Middle frontal gyrus (tissue), 1 donor: ENCODE measurements around the gene NECTIN2.
"Not testable (repeated sequence)": the region's sequence is repeated elsewhere in the genome, so short reads cannot be mapped to it uniquely, and the experiment has no call there.

Experiments
- DNase-seq: peaks from one replicate; pipeline ENCODE4 v3.0.0-alpha.2; 2015; ENCODE audit warnings: low spot score; ENCODE audit errors: extremely low spot score

NECTIN2 gene

DNA sequence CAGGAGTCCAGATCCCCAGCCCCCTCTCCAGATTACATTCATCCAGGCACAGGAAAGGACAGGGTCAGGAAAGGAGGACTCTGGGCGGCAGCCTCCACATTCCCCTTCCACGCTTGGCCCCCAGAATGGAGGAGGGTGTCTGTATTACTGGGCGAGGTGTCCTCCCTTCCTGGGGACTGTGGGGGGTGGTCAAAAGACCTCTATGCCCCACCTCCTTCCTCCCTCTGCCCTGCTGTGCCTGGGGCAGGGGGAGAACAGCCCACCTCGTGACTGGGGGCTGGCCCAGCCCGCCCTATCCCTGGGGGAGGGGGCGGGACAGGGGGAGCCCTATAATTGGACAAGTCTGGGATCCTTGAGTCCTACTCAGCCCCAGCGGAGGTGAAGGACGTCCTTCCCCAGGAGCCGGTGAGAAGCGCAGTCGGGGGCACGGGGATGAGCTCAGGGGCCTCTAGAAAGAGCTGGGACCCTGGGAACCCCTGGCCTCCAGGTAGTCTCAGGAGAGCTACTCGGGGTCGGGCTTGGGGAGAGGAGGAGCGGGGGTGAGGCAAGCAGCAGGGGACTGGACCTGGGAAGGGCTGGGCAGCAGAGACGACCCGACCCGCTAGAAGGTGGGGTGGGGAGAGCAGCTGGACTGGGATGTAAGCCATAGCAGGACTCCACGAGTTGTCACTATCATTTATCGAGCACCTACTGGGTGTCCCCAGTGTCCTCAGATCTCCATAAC lies 59.5 kb downstream of the NECTIN2 start, which contains the start of gene APOE:
TSS of gene APOE (plus strand) at position 360 of the 724 bp plus-strand sequence. CDS start 829 bp downstream, outside the sequence.
- DNase-seq, result no peak

DNA sequence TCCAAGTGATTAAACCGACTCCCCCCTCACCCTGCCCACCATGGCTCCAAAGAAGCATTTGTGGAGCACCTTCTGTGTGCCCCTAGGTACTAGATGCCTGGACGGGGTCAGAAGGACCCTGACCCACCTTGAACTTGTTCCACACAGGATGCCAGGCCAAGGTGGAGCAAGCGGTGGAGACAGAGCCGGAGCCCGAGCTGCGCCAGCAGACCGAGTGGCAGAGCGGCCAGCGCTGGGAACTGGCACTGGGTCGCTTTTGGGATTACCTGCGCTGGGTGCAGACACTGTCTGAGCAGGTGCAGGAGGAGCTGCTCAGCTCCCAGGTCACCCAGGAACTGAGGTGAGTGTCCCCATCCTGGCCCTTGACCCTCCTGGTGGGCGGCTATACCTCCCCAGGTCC lies 61.5 kb downstream of the NECTIN2 start:
- no peak for DNase-seq

DNA sequence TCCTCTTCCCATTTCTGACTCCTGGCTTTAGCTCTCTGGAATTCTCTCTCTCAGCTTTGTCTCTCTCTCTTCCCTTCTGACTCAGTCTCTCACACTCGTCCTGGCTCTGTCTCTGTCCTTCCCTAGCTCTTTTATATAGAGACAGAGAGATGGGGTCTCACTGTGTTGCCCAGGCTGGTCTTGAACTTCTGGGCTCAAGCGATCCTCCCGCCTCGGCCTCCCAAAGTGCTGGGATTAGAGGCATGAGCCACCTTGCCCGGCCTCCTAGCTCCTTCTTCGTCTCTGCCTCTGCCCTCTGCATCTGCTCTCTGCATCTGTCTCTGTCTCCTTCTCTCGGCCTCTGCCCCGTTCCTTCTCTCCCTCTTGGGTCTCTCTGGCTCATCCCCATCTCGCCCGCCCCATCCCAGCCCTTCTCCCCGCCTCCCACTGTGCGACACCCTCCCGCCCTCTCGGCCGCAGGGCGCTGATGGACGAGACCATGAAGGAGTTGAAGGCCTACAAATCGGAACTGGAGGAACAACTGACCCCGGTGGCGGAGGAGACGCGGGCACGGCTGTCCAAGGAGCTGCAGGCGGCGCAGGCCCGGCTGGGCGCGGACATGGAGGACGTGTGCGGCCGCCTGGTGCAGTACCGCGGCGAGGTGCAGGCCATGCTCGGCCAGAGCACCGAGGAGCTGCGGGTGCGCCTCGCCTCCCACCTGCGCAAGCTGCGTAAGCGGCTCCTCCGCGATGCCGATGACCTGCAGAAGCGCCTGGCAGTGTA lies 62.2 kb downstream of the NECTIN2 start:
- DNase-seq, result no peak

DNA sequence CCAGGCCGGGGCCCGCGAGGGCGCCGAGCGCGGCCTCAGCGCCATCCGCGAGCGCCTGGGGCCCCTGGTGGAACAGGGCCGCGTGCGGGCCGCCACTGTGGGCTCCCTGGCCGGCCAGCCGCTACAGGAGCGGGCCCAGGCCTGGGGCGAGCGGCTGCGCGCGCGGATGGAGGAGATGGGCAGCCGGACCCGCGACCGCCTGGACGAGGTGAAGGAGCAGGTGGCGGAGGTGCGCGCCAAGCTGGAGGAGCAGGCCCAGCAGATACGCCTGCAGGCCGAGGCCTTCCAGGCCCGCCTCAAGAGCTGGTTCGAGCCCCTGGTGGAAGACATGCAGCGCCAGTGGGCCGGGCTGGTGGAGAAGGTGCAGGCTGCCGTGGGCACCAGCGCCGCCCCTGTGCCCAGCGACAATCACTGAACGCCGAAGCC lies 62.8 kb downstream of the NECTIN2 start:
- no peak for DNase-seq

DNA sequence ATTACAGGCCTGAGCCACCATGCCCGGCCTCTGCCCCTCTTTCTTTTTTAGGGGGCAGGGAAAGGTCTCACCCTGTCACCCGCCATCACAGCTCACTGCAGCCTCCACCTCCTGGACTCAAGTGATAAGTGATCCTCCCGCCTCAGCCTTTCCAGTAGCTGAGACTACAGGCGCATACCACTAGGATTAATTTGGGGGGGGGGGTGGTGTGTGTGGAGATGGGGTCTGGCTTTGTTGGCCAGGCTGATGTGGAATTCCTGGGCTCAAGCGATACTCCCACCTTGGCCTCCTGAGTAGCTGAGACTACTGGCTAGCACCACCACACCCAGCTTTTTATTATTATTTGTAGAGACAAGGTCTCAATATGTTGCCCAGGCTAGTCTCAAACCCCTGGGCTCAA lies 63.7 kb downstream of the NECTIN2 start:
- DNase-seq, result no peak

DNA sequence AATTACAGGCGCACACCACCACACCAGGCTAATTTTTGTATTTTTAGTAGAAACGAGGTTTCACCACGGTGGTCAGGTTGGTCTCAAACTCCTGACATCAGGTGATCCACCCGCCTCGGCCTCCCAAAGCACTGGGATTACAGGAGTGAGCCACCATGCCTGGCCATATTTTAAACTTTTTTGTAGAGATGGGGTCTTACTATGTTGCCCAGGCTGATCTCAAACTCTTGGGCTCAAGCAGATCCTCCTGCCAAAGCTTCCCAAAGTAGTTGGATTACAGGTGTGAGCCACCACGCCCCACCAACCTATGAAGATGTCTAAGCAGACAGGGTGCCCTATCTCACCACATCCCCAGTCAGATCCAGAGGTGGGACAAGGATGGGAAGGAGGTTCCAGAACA lies 65.8 kb downstream of the NECTIN2 start:
- not testable (repeated sequence) for DNase-seq

DNA sequence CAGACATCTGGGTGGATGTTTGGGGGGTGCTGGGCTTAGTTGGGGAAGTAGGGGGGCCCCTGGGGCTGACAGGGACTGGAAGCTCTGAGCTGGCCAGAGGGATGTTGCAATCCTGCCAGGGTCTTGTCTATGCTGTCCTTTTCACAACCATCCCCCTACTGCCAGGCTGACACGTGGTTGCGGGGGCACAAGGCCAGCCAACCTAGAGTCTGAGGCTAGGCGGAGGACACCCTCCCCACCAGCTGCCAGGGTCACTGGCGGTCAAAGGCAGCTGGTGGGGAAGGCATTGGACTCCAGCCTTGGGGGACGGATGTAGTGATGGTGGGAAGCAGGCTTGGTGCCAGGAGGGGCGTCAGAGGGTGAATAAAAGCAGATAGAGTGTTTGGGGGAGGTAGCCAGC lies 66.8 kb downstream of the NECTIN2 start:
- peak; percentile 65 for DNase-seq

DNA sequence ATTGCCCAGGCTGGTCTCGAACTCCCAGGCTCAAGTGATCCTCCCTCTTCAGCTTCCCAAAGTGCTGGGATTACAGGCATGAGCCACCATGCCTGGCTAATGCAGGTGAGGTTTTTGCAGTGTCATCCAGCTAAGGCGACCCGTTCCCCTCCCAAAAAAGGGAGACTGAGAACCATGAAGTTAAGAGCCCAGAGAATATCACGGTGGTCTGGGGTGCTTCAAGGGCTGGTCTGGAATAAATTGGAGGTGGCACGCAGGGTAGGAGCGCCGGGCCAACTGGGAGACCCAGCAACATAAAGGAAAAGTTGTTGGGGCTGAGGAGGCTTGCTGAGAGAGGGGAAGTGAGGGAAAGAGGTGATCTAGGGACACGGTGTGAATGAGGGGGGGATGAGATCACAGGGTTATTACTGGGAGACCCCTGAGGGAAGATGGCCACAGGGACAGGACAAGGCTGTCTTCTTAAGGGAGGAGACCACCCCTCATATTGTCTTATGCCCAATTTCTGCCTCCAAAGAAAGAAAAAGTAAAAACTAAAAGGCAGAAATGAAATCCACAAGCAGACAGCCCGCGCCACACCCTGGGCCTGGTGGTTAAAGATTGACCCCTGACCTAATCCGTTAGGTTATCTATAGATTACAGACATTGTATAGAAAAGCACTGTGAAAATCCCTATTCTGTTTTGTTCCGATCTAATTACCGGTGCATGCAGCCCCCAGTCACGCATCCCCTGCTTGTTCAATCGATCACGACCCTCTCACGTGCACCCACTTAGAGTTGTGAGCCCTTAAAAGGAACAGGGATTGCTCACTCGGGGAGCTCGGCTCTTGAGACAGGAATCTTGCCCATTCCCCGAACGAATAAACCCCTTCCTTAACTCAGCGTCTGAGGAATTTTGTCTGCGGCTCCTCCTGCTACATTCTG lies 67.7 kb downstream of the NECTIN2 start:
- DNase-seq, result not testable (repeated sequence)

DNA sequence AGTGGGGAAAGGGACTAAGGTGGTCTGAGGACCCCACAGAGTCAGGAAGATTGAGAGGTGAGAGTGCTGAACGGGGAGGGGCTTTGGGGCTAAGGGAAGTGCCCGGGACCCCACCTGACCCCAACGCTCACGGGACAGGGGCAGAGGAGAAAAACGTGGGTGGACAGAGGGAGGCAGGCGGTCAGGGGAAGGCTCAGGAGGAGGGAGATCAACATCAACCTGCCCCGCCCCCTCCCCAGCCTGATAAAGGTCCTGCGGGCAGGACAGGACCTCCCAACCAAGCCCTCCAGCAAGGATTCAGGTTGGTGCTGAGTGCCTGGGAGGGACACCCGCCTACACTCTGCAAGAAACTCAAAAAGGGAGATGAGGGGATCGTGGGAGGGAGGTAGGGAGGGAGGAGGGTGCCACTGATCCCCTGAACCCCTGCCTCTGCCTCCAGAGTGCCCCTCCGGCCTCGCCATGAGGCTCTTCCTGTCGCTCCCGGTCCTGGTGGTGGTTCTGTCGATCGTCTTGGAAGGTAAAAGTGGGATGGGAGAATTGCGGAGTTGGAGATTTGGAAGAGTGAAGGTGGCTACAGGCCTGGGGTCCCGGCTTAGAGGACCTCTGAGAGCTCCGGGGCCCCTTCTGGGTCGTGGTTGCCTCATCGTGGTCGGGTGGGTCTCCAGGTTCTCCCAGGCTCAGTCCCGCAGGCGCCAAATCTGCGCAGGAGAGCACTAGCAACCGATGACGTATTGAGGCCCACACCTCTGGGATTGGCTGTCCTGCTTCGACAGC lies 68.5 kb downstream of the NECTIN2 start, which contains the start of gene APOC1:
TSS of gene APOC1 (plus strand) at position 176 of the 774 bp plus-strand sequence. CDS start at position 460, 284 bp downstream.
- peak; percentile 70 for DNase-seq

DNA sequence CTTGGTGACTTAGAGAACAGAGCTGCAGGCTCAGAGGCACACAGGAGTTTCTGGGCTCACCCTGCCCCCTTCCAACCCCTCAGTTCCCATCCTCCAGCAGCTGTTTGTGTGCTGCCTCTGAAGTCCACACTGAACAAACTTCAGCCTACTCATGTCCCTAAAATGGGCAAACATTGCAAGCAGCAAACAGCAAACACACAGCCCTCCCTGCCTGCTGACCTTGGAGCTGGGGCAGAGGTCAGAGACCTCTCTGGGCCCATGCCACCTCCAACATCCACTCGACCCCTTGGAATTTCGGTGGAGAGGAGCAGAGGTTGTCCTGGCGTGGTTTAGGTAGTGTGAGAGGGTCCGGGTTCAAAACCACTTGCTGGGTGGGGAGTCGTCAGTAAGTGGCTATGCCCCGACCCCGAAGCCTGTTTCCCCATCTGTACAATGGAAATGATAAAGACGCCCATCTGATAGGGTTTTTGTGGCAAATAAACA lies 78.2 kb downstream of the NECTIN2 start:
- no peak for DNase-seq

DNA sequence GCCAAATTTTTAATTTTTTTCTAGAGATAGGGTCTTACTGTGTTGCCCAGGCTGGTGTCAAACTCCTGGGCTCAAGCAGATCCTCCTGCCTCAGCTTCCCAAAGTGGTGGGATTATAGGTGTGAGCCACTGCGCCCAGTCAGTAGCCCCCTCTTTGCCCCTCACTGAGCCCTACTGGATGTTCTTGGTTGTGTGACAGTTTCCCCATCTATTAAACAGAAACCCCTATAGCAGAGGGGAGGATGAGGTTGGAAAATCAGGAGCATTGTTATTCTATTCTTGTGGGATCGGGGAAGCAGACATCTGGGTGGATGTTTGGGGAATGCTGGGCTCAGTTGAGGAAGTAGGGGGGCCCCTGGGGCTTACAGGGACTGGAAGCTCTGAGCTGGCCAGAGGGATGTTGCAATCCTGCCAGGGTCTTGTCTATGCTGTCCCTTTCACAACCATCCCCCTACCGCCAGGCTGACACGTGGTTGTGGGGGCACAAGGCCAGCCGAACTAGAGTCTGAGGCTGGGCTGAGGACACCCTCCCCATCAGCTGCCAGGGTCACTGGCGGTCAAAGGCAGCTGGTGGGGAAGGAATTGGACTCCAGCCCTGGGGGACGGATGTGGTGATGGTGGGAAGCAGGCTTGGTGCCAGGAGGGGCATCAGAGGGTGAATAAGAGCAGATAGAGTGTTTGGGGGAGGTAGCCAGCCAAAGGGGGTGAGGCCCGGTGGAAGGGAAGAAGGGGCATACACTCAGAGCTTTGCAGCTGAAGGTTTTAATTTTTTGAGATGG lies 79.2 kb downstream of the NECTIN2 start:
- DNase-seq, result peak; percentile 72

DNA sequence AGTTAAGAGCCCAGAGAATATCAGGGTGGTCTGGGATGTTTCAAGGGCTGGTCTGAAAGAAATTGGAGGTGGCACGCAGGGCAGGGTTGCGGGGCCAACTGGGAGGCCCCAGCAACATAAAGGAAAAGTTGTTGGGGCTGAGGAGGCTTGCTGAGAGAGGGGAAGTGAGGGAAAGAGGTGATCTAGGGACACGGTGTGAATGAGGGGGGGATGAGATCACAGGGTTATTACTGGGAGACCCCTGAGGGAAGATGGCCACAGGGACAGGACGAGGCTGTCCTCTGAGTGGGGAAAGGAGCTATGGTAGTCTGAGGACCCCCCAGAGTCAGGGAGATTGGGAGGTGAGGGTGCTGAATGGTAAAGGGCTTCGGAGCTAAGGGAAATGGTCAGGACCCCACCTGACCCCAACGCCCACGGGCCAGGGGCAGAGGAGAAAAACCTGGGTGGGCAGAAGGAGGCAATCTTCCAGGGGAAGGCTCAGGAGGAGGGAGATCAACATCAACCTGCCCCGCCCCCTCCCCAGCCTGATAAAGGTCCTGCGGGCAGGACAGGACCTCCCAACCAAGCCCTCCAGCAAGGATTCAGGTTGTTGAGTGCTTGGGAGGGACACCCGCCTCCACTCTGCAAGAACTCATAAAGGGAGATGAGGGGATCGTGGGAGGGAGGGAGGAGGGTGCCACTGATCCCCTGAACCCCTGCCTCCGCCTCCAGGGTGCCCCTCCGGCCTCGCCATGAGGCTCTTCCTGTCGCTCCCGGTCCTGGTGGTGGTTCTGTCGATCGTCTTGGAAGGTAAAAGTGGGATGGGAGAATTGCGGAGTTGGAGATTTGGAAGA lies 80.4 kb downstream of the NECTIN2 start:
- not testable (repeated sequence) for DNase-seq

DNA sequence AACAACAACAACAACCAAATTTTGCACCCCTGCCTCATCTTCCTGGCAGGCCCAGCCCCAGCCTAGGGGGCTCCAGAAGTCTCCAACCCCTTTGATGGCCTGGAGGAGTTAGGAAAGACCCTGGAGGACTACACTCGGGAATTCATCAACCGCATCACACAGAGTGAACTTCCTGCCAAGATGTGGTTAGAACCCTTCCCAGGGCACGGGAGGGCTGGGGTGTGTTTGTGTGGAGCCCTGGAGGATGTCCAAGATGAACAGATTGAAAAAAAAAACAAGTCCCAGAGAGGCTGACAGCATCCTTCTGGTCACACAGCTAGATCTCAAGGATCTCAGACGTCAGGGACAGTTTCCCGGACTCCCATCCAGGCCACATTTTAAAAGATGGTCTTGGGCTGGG lies 81.6 kb downstream of the NECTIN2 start:
- no peak for DNase-seq

DNA sequence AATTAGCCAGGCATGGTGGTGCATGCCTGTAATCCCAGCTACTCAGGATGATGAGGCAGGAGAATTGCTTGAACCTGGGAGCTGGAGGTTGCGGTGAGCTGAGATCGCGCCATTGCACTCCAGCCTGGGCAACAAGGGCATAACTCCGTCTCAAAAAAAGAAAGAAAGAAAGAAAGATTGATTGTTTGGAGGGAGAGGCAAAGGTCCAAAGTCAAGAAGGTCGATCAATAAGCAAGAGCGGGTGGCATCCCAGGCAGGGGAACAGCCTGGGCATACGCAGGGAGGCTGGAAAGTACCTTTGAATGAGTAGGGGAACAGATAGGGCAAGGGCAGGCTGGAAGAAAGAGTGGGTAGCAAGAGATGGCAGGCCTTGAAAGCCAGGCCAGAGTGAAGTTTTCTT lies 84.0 kb downstream of the NECTIN2 start:
- DNase-seq, result no peak

DNA sequence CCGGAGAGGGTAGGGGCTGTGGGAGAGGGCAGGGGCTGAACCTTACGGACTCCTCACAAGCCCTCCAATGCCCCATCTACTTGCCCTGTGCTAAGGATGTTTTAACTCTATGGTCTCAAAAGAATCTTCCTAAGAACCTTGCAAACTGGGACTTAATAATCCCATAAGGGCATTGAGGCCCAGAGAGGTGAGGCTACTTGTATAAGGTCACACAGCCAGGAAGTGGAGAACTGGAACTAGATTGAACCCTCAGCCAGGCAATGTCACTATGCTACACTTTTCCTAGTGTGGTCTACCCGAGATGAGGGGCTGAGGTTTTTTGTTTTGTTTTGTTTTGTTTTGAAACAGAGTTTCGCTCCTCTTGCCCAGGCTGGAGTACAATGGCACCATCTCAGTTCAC lies 85.4 kb downstream of the NECTIN2 start:
- DNase-seq, result no peak
